Neutrophil (primary cell): Measurements from ENCODE around the gene CDK17.

Experiments used
- H3K27ac ChIP-seq: fragments of 200-600 bp; sonication (generic); 2 replicates; pipeline ENCODE4 v1.5.1; 2016; ENCODE audit warnings: mild to moderate bottlenecking, moderate library complexity
- H3K27me3 ChIP-seq: fragments of 200-600 bp; sonication (generic); 2 replicates; pipeline ENCODE4 v1.6.0; 2016; ENCODE audit warnings: mild to moderate bottlenecking
- H3K36me3 ChIP-seq: fragments of 200-600 bp; sonication (generic); 2 replicates; pipeline ENCODE4 v1.5.1; 2017
- H3K4me1 ChIP-seq, 2 experiments: fragments of 200-600 bp in 1 of 2; sonication (generic) in 1 of 2; 1 replicate in 1 of 2; 2 replicates in 1 of 2; pipeline versions ENCODE4 v1.5.1 to v1.6.1; 2013 to 2016; ENCODE audit warnings: low read depth in 1 of 2, low read length in 1 of 2, mild to moderate bottlenecking in 1 of 2, moderate library complexity in 1 of 2; ENCODE audit not compliant: control insufficient read depth in 1 of 2, insufficient read depth in 1 of 2
- H3K4me3 ChIP-seq, 2 experiments: fragments of 200-600 bp in 1 of 2; sonication (generic) in 1 of 2; 1 replicate in 1 of 2; 2 replicates in 1 of 2; pipeline ENCODE4 v1.5.1; 2013 to 2016; ENCODE audit warnings: low read depth in 1 of 2, low read length in 1 of 2, mild to moderate bottlenecking in 1 of 2, moderate library complexity in 1 of 2
- H3K9me3 ChIP-seq: fragments of 200-600 bp; sonication (generic); 2 replicates; pipeline ENCODE4 v1.5.1; 2016
- TF ChIP-seq, protein P1 (sequence below): fragments of 200-600 bp; sonication (generic); IDR thresholded peaks from 2 replicates; pipeline ENCODE4 v1.5.1; 2016; ENCODE audit warnings: antibody characterized with exemption

CDK17 gene

DNA sequence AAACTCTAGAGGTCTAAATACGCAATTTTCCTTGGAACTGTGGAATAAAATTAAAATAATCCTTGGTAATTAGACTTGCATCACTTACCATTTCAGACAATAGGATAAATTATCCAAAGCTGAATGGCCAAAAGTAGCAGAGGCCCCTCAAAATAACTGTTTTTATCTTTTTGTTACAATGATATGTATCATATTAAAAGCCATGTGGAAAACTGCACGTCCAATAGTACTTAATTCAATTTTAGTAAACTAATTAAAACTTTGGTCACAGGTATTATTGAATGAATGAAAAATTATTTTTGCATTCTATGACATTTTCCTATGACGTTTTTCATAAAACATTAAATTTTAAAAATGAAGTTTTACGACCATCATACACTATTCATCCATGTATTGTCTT, 98.5 kb downstream of the CDK17 start:
- Histone ChIP-seq H3K9me3 (no peaks in the 10 kb centered on the region), H3K4me1 (no peaks in the 10 kb centered on the region), H3K27ac (no peak overlapping the region), H3K27me3 (no peaks in the 10 kb centered on the region), H3K4me3 (no peak overlapping the region), H3K36me3 (peaks cover 51% of the 10 kb centered on the region)
- TF ChIP-seq, protein P1, sequence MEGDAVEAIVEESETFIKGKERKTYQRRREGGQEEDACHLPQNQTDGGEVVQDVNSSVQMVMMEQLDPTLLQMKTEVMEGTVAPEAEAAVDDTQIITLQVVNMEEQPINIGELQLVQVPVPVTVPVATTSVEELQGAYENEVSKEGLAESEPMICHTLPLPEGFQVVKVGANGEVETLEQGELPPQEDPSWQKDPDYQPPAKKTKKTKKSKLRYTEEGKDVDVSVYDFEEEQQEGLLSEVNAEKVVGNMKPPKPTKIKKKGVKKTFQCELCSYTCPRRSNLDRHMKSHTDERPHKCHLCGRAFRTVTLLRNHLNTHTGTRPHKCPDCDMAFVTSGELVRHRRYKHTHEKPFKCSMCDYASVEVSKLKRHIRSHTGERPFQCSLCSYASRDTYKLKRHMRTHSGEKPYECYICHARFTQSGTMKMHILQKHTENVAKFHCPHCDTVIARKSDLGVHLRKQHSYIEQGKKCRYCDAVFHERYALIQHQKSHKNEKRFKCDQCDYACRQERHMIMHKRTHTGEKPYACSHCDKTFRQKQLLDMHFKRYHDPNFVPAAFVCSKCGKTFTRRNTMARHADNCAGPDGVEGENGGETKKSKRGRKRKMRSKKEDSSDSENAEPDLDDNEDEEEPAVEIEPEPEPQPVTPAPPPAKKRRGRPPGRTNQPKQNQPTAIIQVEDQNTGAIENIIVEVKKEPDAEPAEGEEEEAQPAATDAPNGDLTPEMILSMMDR, result no peak

DNA sequence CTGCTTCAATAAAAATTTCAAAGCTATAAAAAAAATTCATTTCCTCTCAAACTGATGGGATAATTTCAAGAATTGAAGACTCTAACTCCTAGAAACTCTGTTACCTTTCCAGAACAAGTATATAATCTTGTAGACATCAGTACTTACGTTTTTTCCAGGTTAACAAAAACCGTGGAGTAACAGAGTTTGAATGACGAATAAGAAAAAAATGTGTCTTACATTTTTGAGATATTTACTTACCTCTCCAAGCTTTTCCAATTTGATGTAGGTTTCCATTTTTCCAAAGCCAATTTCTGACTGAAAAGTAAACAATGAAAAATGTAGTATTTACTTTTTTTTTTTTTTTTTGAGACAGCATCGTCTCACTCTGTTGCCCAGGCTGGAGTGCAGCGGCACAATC, 100.2 kb downstream of the CDK17 start:
- Histone ChIP-seq H3K27me3 (no peaks in the 10 kb centered on the region), H3K36me3 (peaks cover 56% of the 10 kb centered on the region), H3K9me3 (no peaks in the 10 kb centered on the region), H3K4me3 (no peak overlapping the region), H3K27ac (no peak overlapping the region), H3K4me1 (no peaks in the 10 kb centered on the region)
- TF ChIP-seq, protein P1, result no peak

DNA sequence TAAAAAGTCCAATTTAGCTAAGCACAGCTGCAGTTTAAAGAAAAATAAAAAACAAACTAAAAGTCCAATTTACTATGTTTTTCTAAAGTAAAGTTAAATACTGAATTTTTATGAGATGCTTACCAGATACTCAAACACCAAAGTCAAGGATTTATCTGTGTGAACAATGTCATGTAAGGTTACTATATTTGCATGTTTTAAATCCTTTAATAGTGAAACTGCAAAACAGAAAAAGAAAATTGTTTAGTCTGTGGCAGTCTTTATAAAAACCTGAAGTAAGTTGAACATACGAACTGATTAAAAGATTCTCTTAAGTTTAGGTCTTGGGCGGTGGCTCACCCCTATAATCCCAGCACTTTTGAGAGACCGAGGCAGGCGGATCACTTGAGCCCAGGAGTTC, 102.7 kb downstream of the CDK17 start:
- peaks cover 60% of the 10 kb centered on the region for H3K36me3 ChIP-seq
- peaks cover 0 to 3% of the 10 kb centered on the region in 2 experiments for H3K4me1 ChIP-seq
- no peaks in the 10 kb centered on the region for H3K27me3 ChIP-seq
- H3K27ac ChIP-seq, result no peak overlapping the region
- no peaks in the 10 kb centered on the region for H3K9me3 ChIP-seq
- TF ChIP-seq, protein P1, result no peak
- no peak overlapping the region for H3K4me3 ChIP-seq

DNA sequence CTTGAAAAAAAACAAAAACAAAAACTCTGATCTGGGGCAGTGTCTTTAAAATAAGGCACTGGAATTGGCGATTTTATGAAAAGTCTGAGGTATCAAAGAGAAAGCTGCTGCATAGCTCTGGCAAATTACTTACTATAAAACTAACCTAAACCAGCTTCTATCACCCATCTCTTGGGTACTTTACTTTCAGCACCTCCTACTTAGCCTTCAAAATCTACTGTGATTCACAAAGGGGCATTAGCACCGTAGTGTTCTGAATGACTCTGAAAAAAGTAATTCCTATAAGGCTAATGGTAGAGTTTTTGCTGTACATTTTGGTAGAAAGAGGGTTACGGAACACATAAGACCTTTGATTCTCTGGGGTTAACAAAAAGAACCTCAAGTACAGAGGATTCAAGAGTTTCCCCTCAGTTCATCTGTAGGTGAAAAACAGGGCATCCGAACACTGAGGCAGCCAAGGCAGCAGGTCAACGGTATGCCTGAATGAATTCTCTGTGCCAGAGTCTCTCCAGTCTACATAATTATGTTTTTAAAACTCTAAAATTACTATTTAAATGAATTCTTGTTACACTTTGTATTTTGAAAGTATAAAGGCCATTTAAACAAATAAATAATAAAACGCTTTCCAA, 104.6 kb downstream of the CDK17 start:
- Histone ChIP-seq H3K4me3 (no peak overlapping the region), H3K9me3 (no peaks in the 10 kb centered on the region), H3K27ac (no peak overlapping the region), H3K27me3 (no peaks in the 10 kb centered on the region), H3K36me3 (peaks cover 74% of the 10 kb centered on the region), H3K4me1 (peaks cover 0 to 3% of the 10 kb centered on the region in 2 experiments)
- TF ChIP-seq, protein P1, result no peak

DNA sequence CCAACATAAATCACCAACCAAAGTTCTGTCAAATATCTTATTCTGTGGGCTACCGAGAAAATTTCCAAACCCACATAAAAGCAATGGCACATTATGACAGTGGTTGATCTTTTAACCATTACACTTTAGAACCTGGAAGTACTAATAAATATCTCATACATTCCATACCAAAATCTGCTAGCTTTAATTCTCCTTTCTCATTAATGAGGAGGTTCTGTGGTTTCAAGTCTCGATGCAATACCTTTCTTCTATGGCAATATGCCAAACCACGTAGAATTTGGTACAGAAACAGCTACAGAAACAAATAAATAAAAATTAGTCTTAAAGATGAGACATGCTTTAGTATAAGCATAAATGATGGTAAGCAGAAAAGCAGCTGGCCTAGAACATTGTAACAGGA, 105.4 kb downstream of the CDK17 start:
- H3K4me1 ChIP-seq, result peaks cover 0 to 3% of the 10 kb centered on the region in 2 experiments
- peaks cover 74% of the 10 kb centered on the region for H3K36me3 ChIP-seq
- TF ChIP-seq, protein P1, result no peak
- peak overlapping the region; percentile 7 for H3K27ac ChIP-seq
- no peaks in the 10 kb centered on the region for H3K9me3 ChIP-seq
- H3K27me3 ChIP-seq, result no peaks in the 10 kb centered on the region
- H3K4me3 ChIP-seq, result no peak overlapping the region
